ENCODE results near the gene PFKFB2.

- TF ChIP-seq REST (IDR thresholded peaks at IDR 0.05; ENCODE audit: insufficient replicate concordance, low read depth) (no peak), CTCF (IDR thresholded peaks at IDR 0.05; ENCODE audit: insufficient read depth, low read length) (no peak)
Observed at GRCh38 chr1:207015791-207016190, 37.3 kb upstream of the PFKFB2 start.

All from HL-60 (cell line).